Tongue (tissue), 2 donors: ENCODE measurements around the gene DNAJC18. TPM values are rescaled to one million over a fixed set of nuclear protein-coding genes. Genes with fewer than 3 reads are reported as not detected.

Experiments used
- DNase-seq: peaks from one replicate; pipeline ENCODE4 v3.0.0-alpha.2; 2015
- total RNA-seq: library from RNA; depleted of rRNA; stranded (reverse); fragments of >200 nt; gene quantifications from one replicate; pipeline ENCODE4 v1.2.3, GENCODE V29; 2014

The DNAJC18 gene
- total RNA-seq, 1 donor from 2014 or later: 21.8 TPM

DNA sequence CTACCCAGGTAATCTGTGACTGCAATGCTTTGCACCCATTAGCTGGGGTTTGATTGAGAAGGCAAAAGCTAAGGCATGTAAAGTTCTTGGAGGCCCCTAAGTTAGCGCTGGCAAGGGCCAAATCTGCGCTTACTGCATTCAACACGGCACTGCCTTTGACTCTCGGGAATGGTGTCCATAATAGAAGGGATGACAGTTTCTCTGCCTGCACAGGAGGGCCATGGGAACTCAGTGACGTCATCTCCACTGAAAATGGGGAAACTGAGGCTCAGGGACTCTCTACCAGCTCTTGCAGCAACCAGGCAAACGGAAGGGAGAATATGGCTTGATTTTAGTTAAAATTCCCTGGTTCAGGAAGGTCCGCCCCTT is 35.9 kb downstream of the DNAJC18 start:
- no peak for DNase-seq

DNA sequence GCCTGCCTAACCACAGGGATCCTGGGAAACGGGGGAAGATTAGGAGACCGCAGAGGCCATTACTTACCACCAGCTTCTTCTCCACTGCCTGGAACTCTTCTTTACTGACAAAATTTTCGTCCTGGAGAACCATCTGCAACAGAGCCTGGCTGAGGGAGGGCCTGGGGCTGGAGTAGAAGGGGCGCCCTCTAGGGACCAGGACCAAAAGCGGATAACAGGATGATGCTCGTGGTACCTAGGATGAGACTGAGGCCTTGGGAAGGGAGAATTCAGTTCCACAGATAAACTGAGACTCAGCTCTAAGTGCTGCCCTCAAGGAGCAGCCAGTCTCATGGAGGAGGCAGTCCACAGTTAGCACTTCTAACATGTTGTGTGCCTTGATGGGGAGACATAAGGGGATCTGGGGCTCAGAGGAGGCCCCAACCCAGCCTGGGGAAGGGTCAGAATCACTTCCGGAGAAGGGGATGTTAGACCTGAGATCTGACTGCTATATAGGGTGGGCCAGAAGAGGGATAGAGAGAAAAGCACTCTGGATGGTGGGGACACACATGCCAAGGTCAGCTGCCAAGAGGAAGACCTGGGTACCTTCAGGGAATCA is 36.7 kb downstream of the DNAJC18 start:
- no peak for DNase-seq

DNA sequence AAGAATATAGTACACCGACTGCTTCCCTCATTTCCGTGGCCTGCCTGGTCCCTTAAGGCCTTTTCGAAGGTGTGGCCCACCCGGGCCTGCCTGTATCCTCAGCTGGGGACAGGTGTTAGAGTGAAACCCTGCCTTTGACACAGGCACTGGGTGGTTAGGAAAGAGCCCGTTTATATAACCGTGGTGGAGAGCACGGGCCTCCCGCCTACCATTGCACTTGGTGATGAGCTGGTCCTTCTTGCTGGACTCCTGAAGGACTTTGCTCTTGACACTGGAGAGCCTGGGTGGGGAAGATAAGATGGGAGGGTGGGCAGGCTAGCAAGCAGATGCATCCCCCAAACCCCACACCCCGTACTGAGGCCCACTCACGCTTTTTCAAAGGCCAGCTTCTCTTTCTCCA is 37.8 kb downstream of the DNAJC18 start:
- DNase-seq: no peak

DNA sequence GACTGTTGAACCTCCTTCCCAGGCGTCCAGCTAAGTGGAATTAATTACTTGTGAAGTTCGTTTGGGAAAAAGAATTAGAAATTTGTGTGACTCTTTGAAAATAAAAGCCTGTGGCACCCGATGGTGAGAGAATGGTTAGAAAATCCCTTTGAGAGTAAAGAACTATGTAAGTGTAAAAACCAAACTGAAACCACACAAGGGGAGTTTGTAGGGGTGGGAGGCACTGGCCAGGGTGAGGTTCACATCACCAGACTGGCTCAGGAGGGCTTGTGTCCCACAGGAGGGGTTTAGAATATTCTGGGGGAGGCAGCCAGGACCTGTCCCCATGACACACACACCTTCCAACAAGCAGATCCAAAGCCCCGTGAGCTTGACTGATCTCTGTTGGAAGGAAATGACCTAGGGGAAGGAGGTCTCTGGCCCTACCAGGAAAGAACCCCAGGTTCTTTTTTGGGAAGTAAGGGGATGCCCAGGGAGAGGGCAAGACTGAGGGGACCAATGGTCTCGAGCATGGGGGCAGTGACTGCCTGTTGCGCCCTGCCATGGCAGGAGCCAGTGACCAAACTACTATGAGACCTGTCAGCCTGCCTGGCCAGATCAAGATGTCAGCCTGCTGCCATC is 39.7 kb downstream of the DNAJC18 start:
- no peak for DNase-seq

DNA sequence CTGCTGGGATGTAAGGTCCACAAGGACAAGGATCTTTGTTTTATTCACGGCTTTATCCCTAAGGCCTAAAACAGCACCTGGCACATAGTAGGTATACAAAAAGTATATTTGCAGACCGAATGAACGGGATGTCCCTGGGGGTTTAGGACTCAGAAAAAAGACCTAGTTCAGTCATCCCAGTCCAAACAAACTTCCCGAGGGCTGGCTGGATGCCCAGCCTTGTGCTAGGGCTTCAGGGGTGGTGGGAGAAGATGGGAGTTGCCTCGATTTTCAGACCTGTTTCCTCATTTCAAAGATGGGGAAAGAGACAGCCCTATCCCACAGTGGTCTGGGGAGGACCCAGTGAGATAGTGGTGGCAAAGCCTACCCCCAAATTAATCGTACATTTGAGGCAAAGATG is 41.4 kb downstream of the DNAJC18 start:
- DNase-seq: no peak

DNA sequence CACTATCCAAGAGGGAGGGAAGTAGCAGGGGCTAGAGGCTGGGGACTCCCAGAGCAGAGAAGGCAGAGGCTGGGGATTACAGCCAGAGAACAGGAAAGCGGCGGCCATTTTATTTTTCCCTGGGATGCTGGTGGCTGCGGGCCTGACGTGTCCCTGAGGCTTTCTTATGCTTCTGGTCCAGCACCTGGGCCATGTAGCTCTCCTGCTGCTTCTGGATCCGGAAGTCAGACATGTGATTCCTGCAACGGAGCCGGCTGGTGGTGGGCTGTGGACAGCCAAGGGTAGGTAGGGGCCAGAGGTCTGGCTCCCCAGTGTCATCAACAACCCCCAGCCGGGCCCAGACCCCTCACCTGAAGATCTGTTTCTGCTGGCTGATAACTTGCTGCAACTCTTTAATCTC is 42.6 kb downstream of the DNAJC18 start:
- no peak for DNase-seq

DNA sequence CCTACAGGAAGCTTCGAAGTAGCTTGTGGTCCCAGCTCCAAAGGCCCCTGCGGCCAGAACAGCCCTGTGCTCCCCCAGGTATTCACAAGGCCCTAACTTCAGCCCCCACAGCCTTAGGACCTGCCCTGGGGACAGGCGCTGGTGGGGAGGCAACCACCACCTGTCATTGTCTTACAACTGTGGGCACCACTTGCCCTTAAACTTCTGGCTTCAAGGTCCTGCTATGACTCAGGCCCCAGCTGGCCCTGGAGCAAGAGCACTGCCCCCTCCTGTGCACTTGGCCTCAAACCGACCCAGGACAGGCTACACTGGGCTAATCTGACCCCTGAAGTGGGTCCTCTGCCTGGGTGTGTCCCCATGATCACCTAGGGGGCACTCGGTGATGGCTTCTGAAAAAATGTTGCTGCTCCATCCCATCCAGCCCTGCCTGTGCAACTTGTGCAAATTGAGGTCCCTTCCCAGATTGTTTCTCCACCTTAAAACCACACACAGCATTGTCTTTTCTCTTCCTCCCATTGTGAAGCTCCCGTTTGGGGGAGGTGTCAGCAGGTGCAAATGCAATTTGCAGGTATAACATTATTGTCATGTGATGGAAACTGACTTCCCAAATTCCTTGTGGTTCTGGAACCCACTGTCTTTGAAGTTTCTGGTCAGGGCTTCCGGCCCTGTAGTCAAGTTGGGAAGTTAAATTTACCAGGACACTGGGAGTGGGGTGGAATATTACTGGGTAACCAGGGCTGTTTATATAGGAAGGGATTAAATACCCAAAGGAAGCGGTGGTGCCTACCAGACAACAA is 43.3 kb downstream of the DNAJC18 start:
- peak; percentile 63 for DNase-seq

DNA sequence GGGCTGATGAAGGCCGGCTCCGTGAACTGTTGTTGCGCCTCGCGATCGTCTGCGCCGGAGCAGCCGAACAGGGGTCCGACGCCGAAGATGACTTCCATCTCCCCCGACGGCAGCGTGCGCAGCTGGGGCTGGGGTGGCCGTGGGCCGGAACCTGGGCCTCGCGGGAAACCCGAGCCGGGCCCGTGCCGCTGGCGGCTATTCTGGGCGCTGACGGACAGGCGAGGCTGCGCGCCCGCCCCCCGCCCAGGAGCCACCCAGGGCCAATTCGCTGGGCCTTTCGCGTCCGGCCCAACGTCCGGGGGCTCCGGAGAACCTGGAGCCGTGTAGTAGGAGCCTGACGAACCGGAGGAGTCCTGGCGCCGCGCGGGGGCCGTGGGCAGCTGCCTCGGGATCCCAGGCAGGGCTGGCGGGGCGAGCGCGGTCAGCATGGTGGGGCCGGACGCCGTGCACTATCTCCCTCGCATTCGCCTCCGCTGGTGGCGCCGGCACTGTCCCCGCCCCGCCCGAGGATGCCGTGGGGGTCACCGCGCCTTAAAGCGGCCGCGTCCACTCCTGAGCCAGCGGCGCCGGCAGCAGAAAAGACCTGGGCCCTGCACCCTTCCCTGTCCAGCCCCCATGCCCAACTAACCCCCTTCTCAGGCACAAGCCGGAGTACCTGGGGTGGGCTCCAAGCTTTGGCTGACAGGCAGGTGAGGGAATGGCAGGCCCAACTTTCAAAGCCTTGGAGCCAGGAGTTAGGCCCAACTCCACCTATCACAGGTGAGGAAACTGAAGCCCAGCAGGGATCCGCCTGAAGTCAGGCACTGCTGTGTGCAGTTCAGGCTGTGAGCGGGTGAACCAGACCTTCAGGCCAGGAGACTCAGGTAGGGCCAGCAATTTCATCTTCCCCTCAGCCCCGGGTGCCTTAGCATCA is 44.4 kb downstream of the DNAJC18 start, which contains the start of gene PROB1:
Gene PROB1 (minus strand): TSS at position 451 of the 913 bp plus-strand sequence. CDS start 23 bp downstream, at position 428.
- peak; percentile 74 for DNase-seq

DNA sequence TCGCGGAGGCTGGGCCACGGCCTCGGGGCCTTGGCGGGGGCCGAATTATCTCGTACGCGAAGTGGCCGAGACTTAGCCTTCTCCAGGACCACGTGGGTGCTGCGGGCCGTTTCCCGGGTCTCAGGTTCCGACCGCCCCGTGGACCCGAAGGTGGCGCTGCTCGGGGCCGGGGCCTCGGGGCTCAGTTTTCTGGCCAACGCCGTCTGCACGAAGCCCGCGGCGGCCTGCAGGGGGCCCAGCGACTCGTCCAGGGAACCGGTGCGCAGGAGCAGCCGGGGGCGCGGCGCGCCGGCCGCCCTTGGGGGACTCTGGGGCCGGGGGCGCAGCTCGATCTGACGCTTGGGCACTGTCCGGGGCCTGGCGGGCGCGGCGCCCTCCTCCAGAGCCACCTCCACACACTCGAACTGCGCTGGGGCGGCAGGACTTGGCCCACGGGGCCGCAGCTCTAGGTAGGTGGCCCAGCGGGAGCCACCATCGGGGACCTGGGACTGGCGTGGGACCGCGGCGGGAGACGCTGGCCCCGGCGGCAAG is 45.1 kb downstream of the DNAJC18 start:
- peak; percentile 70 for DNase-seq

DNA sequence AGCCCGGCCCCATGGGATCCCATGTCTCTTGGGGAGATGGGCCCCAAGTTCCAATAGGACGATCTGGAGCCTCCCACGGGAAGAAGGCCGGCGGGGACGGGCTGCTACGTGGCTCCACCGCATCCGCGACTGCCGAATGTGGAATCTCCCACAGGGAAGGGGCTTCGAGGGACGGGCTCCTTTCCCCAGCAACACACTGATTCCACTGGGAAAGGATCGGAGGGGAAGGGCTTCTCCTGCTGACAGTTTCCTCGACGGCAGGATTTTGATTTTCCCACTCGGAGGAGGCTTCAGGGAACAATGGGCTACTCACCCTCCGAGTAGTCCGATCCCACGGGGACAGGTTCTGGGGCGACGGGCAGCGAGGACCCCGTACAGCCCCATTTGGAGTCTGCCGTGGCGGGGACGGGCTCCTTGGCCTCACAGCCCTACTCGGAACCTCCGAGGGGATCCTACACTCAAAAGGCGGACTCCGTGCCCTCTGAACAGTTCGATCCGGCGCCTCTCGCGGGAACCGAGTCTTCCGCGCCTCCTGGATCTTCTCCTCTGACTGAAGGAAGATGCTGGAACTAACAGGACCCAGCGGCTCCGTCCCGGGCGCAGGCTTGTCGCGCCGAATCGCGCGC is 45.7 kb downstream of the DNAJC18 start:
- DNase-seq: peak; percentile 26

DNA sequence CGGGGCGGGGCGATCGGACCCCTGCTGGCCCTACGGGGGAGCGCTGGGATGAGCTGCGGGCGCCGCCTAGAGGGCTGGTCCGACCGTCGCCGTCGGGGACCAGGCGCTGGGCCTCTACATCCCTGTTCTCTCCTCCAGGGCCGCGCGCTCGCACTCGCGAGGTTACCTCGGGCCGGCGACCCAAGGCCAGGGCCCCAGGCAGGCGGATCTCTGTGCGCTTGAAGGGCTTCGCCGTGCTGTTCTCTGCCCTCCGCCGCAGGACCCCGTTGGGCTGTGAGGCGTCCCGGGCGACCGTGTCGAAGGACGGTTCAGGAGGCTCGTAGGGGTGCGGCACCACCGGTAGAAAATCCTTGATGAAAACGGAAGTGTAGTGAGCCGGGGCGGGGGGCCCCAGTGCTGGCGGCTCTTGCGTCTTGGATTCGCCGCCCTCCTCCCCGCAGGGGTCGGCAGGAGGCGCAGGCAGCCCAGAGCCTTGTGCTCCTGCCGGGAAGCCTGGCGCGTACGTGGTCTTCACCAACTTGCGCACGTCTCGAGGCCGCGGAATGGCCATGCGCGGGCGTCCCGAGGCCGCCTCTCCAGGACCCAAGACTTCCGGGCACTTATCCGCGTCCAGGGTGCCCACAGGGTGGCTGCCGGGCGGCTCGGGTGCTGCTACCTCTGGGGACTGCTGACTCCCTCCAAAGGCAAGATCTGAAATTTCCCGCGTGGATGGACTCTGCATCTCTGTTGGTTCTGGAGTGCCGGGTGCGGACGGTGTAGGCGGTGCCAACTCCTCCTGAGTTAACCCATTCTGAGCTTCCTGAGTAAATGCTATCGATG is 46.4 kb downstream of the DNAJC18 start:
- DNase-seq: peak; percentile 64

DNA sequence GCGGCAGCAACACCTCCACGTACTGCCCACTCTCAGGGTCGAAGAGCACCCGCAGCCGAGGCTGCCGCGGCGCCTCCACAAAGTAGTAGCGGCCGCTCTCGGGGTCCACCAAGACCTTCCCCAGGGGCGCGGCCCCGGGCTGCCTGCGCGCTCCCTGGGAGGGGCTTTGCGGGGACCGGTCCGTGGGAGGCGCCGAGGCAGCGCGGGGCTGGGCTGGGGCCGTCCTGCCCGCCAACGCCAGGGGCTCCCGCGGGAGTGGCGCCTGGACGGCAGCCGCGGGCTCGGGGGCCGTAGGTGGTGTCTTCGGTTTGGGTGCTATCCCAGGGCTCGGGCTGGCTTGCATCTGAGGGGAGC is 47.0 kb downstream of the DNAJC18 start:
- DNase-seq: no peak

DNA sequence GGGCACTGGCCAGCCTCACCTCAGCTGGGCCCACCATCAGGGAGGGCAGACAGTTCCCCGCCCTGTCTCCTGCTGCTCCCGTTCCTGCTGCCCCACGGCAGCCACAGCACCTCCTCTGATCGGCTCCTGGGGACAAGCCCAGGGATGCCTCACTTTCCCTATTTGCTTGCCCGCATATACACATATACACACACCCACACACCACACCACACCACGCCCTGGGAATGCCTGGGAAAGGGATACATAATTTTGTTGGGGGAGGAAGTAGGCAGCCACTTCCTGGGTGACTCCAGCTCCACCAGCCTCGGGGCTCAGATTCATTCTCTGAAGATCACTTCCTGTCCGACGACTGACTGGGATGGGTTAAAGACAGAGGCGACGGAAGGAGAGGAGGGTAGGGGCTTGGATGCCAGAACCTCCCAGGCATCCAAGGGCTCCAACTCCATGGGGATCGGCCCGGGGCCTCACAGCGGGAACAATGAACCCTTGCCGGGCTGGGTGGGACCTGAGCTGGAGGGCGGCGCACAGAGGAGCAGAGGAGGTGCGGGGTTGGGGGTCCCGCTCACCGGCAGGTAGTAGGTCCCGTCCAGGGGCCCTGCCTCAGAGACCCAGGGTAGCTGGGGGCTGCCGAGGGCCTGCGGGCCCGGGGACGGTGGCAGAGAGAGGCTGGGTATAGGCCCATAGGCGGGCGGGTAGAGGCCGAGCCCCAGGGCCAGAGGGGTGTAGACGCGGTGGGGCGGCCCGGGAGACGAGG is 47.6 kb downstream of the DNAJC18 start:
- no peak for DNase-seq

DNA sequence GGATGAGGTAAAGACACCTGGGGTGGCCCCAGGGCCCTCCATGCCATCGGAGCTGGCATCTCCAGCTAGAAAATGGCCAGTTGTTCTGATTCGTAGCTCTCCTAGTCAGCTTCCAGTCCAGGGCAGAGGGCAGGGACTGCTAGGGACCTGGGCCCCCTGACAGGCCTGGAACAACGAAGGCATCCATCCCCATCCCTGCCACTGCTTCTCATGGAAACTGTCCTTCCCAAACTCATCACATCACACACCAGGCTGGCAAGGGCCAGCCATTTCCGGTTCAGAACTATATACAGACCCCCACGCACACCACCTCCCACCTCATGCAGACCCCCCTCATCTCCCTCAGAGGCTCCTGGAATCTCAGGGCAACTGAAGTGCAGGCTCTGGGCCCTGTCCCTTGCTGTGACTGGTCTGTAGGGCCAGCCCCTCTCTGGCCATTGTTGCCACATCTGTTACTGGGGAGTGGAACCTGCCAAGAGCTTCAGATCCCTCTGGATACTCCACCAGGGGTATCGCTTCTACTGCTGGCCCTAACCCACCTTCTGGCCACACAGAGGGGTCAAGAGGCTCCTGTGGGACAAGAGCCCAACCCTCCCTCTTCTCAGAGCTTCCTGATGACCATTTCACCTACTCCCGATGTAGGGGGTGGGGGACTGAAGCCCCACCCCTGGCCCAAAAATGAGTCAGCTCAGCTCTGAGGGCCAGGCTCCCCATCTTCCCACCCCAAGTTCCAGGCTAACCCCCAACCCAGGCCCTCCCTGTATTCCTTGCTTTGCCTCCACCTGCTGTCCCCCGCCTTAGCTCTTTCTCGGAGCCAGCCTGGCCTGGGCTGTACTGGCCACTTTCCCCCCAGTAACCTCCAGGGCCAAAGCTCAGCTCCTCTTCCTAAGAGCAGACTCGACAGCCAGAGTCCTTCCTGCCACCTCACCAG is 48.4 kb downstream of the DNAJC18 start:
- no peak for DNase-seq

DNA sequence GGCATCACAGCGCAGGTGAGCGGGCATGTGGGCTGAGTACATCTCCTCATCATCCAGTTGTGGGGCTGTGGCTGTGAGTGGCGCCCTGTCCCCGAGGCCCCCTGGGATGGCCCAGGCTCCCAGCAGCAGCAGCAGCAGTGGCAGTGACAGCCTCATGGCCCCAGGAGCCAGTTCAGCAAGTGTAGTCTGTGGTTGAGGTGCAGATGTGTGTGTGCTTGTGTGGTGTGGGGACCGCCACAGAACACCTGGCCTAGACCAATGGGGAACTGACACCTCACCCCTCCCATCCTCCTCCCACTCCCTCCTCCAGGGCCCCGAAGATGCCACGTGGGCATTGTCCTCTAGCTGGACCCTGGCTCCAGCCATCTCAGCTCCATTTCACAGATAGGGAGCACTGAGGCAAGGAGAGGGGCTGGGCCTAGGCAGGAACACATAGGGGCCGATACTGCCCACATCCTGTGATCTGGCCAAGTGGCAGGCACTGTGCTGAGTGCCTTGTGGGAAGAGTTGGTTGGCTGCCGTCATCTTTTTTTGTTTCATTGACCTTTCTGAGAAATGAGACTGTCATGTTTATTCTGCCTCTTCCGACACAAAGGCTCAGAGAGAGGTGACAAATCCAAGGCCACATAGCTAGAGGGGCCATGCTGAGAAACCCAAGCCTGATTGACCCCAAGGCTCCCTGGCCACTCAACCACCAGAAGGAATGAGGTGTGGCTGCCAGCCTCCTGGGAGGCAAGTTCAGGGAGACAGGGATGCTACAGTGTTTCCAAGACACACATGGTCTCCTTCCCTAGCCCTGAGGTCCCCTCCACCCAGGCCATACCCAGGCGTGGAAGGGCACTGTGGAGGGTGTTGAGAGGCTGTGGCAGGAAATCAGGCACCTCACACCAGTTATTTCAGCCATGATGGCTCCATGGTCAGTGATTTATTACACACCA is 49.4 kb downstream of the DNAJC18 start, which contains the start of gene MZB1:
Gene MZB1 (minus strand): TSS at position 213 of the 938 bp plus-strand sequence. CDS start 57 bp downstream, at position 156.
- DNase-seq: no peak

DNA sequence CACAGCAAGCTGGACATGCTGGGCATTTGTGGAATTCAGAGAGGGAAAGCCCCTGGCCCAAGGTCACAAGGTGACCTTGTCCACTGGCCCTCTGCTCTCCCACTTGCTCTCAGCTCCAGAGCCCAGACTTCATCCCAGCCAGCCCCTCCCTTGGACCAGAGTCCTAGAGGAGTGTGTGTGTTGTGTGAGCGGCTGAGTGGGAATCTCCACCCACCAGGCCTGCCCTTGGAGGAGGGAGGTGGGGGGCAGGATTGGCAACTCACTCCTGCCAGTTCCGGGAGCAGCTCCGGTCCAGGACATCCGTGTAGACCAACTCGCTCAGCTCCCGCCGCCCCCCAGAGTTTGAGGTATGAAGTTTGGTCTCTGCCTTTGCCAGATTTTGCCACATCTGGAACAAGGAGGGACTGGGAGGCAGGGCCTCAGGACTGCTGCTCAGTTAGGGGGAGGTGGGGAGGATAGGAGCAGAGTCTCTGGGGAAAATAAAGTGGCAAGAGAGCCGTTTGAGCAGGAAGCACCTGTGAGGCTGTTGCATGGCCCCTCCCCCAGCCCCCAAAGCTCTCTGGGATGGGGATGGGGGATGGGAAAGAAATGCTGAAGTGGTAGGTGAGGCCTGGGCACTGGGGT is 51.0 kb downstream of the DNAJC18 start:
- peak; percentile 25 for DNase-seq

DNA sequence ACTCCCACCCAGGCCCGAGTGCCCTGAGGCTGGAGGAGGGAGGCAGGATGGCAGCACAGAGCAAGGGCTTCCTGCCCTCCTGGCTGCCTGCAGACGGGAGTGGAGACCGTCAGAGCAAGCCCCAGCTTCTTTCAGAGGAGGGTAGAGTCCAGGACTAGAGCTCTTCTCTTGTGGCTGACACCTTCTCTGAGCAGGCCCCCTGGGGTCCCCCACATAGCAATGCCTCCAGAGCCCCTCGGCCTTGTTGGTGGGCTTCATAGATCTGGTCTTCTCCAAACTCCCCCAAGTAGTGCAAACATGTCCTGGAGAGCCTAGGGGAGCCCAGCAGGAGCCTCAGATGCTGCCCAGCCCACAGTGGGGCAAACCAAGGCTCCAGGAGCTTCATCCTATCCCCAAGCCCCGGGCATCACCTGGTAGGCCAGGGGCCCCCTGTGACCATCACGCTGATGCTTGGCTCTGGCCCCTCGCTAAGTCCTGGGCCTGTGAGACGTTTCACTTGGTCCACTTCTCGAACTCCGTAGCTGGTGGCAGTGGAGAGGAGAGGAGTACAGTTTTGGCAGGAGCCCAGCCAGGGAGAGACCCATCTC is 51.6 kb downstream of the DNAJC18 start:
- no peak for DNase-seq
